Astrocyte of the spinal cord (primary cell): ENCODE results near the gene SHANK3.

Experiments used
- DNase-seq: peaks from one replicate; pipeline ENCODE4 v3.0.0; 2011; ENCODE audit warnings: low read depth, low spot score
- H3K4me3 ChIP-seq: 2 replicates; pipeline ENCODE4 v1.5.1; 2011; ENCODE audit warnings: low read depth, mild to moderate bottlenecking, low read length, moderate library complexity
- CTCF ChIP-seq: IDR thresholded peaks from 2 replicates; pipeline ENCODE4 v1.5.1; 2012; ENCODE audit warnings: low read depth, mild to moderate bottlenecking, low read length, inconsistent platforms
- in situ Hi-C: cut with HindIII; loops from 2 replicates; pipeline ENCODE4 v1.10.0; 2017; ENCODE audit warnings: low sequenced_read_pairs

SHANK3 gene

GRCh38 chr22:50699756-50700386 lies 27.2 kb downstream of the SHANK3 start:
- no peak overlapping the region for H3K4me3 ChIP-seq
- DNase-seq: no peak
- in situ Hi-C loops: no loop called here
- peak; percentile 31 for TF ChIP-seq CTCF

GRCh38 chr22:50700387-50701075 lies 27.9 kb downstream of the SHANK3 start:
- in situ Hi-C loops: no loop called here
- no peak for TF ChIP-seq CTCF
- no peak overlapping the region for H3K4me3 ChIP-seq
- DNase-seq: no peak

- no peak for DNase-seq
- no peak overlapping the region for H3K4me3 ChIP-seq
- TF ChIP-seq CTCF: no peak
- in situ Hi-C loops: no loop called here
Measured at GRCh38 chr22:50701076-50701419, 28.4 kb downstream of the SHANK3 start.

GRCh38 chr22:50701428-50702154 lies 29.0 kb downstream of the SHANK3 start:
- in situ Hi-C loops: no loop called here
- no peak overlapping the region for H3K4me3 ChIP-seq
- TF ChIP-seq CTCF: no peak
- no peak for DNase-seq

- in situ Hi-C loops: no loop called here
- DNase-seq: no peak
- no peak for TF ChIP-seq CTCF
- H3K4me3 ChIP-seq: no peak overlapping the region
Measured at GRCh38 chr22:50702261-50702671, 29.6 kb downstream of the SHANK3 start.

- in situ Hi-C loops: no loop called here
- H3K4me3 ChIP-seq: no peak overlapping the region
- no peak for TF ChIP-seq CTCF
- DNase-seq: no peak
Measured at GRCh38 chr22:50702821-50703725, 30.4 kb downstream of the SHANK3 start.
